Liver (tissue), 9 donors: ENCODE measurements around the gene FOXI2. TPM values are rescaled to one million over a fixed set of nuclear protein-coding genes. Genes with fewer than 3 reads are reported as not detected.

Source experiments
- DNase-seq: peaks from one replicate; pipeline ENCODE4 v3.0.0-alpha.2; 2017; ENCODE audit warnings: low spot score
- H3K27ac ChIP-seq, 2 donors: one replicate each; pipeline ENCODE4 v1.7.0; 2013; ENCODE audit warnings: inconsistent platforms in 2 of 2, low read length in 2 of 2, control low read depth in 1 of 2, low read depth in 1 of 2, mild to moderate bottlenecking in 1 of 2
- H3K27me3 ChIP-seq, 4 donors: one replicate each; pipeline versions ENCODE4 v1.6.1 to v1.7.0; 2013; ENCODE audit warnings: low read length in 3 of 4, inconsistent platforms in 1 of 4, mild to moderate bottlenecking in 1 of 4, moderate library complexity in 1 of 4; ENCODE audit not compliant: control insufficient read depth in 4 of 4, insufficient read depth in 4 of 4
- H3K36me3 ChIP-seq, 4 donors: one replicate each; pipeline versions ENCODE4 v1.6.1 to v1.7.0; 2013; ENCODE audit warnings: low read length in 3 of 4, mild to moderate bottlenecking in 3 of 4, low read depth in 1 of 4, moderate library complexity in 1 of 4; ENCODE audit not compliant: control insufficient read depth in 4 of 4, insufficient read depth in 3 of 4
- H3K4me1 ChIP-seq, 4 donors: one replicate each; pipeline versions ENCODE4 v1.6.1 to v1.7.0; 2013; ENCODE audit warnings: low read length in 3 of 4, mild to moderate bottlenecking in 3 of 4, moderate library complexity in 1 of 4; ENCODE audit not compliant: control insufficient read depth in 4 of 4, insufficient read depth in 4 of 4
- H3K4me3 ChIP-seq, 3 donors: one replicate each; pipeline versions ENCODE4 v1.6.1 to v1.7.0; 2013; ENCODE audit warnings: low read length in 3 of 3, control low read depth in 1 of 3, low read depth in 1 of 3, mild to moderate bottlenecking in 1 of 3
- H3K9ac ChIP-seq, 2 donors: one replicate each; pipeline ENCODE4 v1.7.0; 2013; ENCODE audit warnings: low read length in 2 of 2, mild to moderate bottlenecking in 2 of 2, moderate library complexity in 2 of 2, control low read depth in 1 of 2, low read depth in 1 of 2
- H3K9me3 ChIP-seq, 4 donors: one replicate each; pipeline versions ENCODE4 v1.6.1 to v1.7.0; 2013; ENCODE audit warnings: low read length in 3 of 4; ENCODE audit not compliant: control insufficient read depth in 4 of 4
- EGR1 ChIP-seq, 2 donors: IDR thresholded peaks; 2 replicates each; pipeline ENCODE4 v1.6.1; 2016 to 2018; ENCODE audit warnings: antibody characterized with exemption in 2 of 2, low read depth in 2 of 2
- FOXA1 ChIP-seq: IDR thresholded peaks from 2 replicates; pipeline ENCODE4 v1.6.1; 2016; ENCODE audit warnings: antibody characterized with exemption
- FOXA2 ChIP-seq: IDR thresholded peaks from 2 replicates; pipeline ENCODE4 v1.6.1; 2016; ENCODE audit warnings: antibody characterized with exemption
- GABPA ChIP-seq, 2 donors: IDR thresholded peaks in 1 of 2; conservative IDR thresholded peaks in 1 of 2; 2 replicates each; pipeline ENCODE4 v1.6.1; 2016; ENCODE audit warnings: antibody characterized with exemption in 2 of 2, mild to moderate bottlenecking in 1 of 2, moderate library complexity in 1 of 2
- HNF4A ChIP-seq, 2 donors: conservative IDR thresholded peaks; 2 replicates each; pipeline ENCODE4 v1.6.1; 2016; ENCODE audit warnings: antibody characterized with exemption in 2 of 2, mild to moderate bottlenecking in 2 of 2
- HNF4G ChIP-seq: IDR thresholded peaks from 2 replicates; pipeline ENCODE4 v1.6.1; 2016; ENCODE audit warnings: antibody characterized with exemption
- JUND ChIP-seq, 2 donors: IDR thresholded peaks; 2 replicates each; pipeline ENCODE4 v1.6.1; 2016; ENCODE audit warnings: antibody characterized with exemption in 2 of 2
- NR2F2 ChIP-seq: IDR thresholded peaks from 2 replicates; pipeline ENCODE4 v1.6.1; 2016; ENCODE audit warnings: antibody characterized with exemption
- RAD21 ChIP-seq, 2 donors: IDR thresholded peaks; 2 replicates each; pipeline ENCODE4 v1.6.1; 2016; ENCODE audit warnings: antibody characterized with exemption in 2 of 2, mild to moderate bottlenecking in 2 of 2
- RXRA ChIP-seq, 2 donors: IDR thresholded peaks; 2 replicates each; pipeline ENCODE4 v1.6.1; 2017 to 2018; ENCODE audit warnings: antibody characterized with exemption in 2 of 2, mild to moderate bottlenecking in 1 of 2
- SP1 ChIP-seq: IDR thresholded peaks from 2 replicates; pipeline ENCODE4 v1.6.1; 2018; ENCODE audit warnings: antibody characterized with exemption, mild to moderate bottlenecking
- TAF1 ChIP-seq: conservative IDR thresholded peaks from 2 replicates; pipeline ENCODE4 v1.6.1; 2016; ENCODE audit warnings: antibody characterized with exemption, mild to moderate bottlenecking
- YY1 ChIP-seq: IDR thresholded peaks from 2 replicates; pipeline ENCODE4 v1.6.1; 2016; ENCODE audit warnings: antibody characterized with exemption, mild to moderate bottlenecking
- WGBS: extraction: QIAGEN DNeasy Blood & Tissue Kit; methylation state at CpG from one replicate; pipeline ENCODE4 v1.1.7; 2013; 5-methylcytosine and 5-hydroxymethylcytosine counted together
- polyA plus RNA-seq, 2 donors: library from polyadenylated mRNA; stranded (reverse) in 1 of 2; unstranded in 1 of 2; fragments of 200-250 nt in 1 of 2; fragments of >200 nt in 1 of 2; fragmentation: Nextera tagmentation in 1 of 2; extraction: Ambion mirVana in 1 of 2; gene quantifications; one replicate each; pipeline versions ENCODE4 v1.2.1 to v1.2.3, GENCODE V29; 2013 to 2015
- total RNA-seq, 2 donors: library from RNA; depleted of rRNA; stranded (reverse); fragments of >200 nt; gene quantifications; one replicate each; pipeline ENCODE4 v1.2.3, GENCODE V29; 2014
- TF ChIP-seq, protein P1 (sequence below): IDR thresholded peaks from 2 replicates; pipeline ENCODE4 v1.6.1; 2016; ENCODE audit warnings: antibody characterized with exemption
- TF ChIP-seq, protein P2 (sequence below): IDR thresholded peaks from 2 replicates; pipeline ENCODE4 v1.6.1; 2016; ENCODE audit warnings: antibody characterized with exemption
- TF ChIP-seq, protein P3 (sequence below): fragments of 150-350 bp; IDR thresholded peaks from 2 replicates; pipeline ENCODE4 v1.5.1; 2017; ENCODE audit warnings: improper control_type of control experiment, low read depth, low read length; ENCODE audit not compliant: missing input control
- TF ChIP-seq, protein P4 (sequence below): IDR thresholded peaks from 2 replicates; pipeline ENCODE4 v1.6.1; 2016; ENCODE audit warnings: antibody characterized with exemption
- TF ChIP-seq, protein P5 (sequence below): IDR thresholded peaks from 2 replicates; pipeline ENCODE4 v1.6.1; 2016; ENCODE audit warnings: antibody characterized with exemption, mild to moderate bottlenecking
- donor health status: healthy.
- donor health status: healthy.
- donor health status: healthy.
- donor health status: healthy.
- donor health status: healthy.

FOXI2 gene
- total and polyA plus RNA-seq, 4 donors = under 0.01 to 0.01 TPM; not detected in 2

DNA sequence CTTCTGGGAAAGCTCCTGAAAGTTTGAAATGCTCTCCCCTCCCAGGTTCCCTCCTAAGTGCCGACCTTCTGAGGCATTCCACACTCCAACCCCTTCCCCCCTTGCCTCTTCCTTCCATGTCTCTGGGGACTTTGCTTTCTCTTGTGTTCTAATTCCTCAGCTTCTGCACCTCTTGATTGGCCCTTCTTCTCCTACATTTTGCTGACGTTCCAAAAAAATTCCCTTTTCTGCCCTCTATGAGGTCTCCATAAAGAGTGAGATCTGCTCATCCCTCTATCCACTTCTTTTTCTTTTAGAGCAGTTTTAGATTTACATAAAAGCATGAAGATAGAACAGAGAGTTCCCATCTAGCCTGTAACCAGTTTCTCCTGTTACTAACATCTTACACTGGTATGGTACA lies 22.3 kb downstream of the FOXI2 start:
- no peaks in the 10 kb centered on the region for H3K36me3 ChIP-seq
- TF ChIP-seq, protein P1, sequence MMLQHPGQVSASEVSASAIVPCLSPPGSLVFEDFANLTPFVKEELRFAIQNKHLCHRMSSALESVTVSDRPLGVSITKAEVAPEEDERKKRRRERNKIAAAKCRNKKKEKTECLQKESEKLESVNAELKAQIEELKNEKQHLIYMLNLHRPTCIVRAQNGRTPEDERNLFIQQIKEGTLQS = no peak
- TF ChIP-seq, protein P2, sequence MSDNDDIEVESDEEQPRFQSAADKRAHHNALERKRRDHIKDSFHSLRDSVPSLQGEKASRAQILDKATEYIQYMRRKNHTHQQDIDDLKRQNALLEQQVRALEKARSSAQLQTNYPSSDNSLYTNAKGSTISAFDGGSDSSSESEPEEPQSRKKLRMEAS = no peak
- TF ChIP-seq, protein P3, sequence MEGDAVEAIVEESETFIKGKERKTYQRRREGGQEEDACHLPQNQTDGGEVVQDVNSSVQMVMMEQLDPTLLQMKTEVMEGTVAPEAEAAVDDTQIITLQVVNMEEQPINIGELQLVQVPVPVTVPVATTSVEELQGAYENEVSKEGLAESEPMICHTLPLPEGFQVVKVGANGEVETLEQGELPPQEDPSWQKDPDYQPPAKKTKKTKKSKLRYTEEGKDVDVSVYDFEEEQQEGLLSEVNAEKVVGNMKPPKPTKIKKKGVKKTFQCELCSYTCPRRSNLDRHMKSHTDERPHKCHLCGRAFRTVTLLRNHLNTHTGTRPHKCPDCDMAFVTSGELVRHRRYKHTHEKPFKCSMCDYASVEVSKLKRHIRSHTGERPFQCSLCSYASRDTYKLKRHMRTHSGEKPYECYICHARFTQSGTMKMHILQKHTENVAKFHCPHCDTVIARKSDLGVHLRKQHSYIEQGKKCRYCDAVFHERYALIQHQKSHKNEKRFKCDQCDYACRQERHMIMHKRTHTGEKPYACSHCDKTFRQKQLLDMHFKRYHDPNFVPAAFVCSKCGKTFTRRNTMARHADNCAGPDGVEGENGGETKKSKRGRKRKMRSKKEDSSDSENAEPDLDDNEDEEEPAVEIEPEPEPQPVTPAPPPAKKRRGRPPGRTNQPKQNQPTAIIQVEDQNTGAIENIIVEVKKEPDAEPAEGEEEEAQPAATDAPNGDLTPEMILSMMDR = no peak
- no peak for TF ChIP-seq SP1
- TF ChIP-seq RAD21 (IDR thresholded peaks at IDR 0.05) = no peak
- TF ChIP-seq HNF4A (conservative IDR thresholded peaks at IDR 0.05) = no peak
- no peak for TF ChIP-seq RXRA (IDR thresholded peaks at IDR 0.05)
- no peak for TF ChIP-seq FOXA1
- no peak for TF ChIP-seq FOXA2
- TF ChIP-seq JUND (IDR thresholded peaks at IDR 0.05) = no peak
- TF ChIP-seq GABPA (IDR thresholded peaks at IDR 0.05 in 1 of 2, conservative IDR thresholded peaks at IDR 0.05 in 1 of 2) = no peak
- TF ChIP-seq NR2F2 = no peak
- TF ChIP-seq, protein P4, sequence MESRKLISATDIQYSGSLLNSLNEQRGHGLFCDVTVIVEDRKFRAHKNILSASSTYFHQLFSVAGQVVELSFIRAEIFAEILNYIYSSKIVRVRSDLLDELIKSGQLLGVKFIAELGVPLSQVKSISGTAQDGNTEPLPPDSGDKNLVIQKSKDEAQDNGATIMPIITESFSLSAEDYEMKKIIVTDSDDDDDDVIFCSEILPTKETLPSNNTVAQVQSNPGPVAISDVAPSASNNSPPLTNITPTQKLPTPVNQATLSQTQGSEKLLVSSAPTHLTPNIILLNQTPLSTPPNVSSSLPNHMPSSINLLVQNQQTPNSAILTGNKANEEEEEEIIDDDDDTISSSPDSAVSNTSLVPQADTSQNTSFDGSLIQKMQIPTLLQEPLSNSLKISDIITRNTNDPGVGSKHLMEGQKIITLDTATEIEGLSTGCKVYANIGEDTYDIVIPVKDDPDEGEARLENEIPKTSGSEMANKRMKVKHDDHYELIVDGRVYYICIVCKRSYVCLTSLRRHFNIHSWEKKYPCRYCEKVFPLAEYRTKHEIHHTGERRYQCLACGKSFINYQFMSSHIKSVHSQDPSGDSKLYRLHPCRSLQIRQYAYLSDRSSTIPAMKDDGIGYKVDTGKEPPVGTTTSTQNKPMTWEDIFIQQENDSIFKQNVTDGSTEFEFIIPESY = no peak
- TF ChIP-seq EGR1 (IDR thresholded peaks at IDR 0.05; ENCODE audit: low read depth in 2 of 2) = no peak
- no peak for TF ChIP-seq TAF1
- TF ChIP-seq, protein P5, sequence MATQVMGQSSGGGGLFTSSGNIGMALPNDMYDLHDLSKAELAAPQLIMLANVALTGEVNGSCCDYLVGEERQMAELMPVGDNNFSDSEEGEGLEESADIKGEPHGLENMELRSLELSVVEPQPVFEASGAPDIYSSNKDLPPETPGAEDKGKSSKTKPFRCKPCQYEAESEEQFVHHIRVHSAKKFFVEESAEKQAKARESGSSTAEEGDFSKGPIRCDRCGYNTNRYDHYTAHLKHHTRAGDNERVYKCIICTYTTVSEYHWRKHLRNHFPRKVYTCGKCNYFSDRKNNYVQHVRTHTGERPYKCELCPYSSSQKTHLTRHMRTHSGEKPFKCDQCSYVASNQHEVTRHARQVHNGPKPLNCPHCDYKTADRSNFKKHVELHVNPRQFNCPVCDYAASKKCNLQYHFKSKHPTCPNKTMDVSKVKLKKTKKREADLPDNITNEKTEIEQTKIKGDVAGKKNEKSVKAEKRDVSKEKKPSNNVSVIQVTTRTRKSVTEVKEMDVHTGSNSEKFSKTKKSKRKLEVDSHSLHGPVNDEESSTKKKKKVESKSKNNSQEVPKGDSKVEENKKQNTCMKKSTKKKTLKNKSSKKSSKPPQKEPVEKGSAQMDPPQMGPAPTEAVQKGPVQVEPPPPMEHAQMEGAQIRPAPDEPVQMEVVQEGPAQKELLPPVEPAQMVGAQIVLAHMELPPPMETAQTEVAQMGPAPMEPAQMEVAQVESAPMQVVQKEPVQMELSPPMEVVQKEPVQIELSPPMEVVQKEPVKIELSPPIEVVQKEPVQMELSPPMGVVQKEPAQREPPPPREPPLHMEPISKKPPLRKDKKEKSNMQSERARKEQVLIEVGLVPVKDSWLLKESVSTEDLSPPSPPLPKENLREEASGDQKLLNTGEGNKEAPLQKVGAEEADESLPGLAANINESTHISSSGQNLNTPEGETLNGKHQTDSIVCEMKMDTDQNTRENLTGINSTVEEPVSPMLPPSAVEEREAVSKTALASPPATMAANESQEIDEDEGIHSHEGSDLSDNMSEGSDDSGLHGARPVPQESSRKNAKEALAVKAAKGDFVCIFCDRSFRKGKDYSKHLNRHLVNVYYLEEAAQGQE = no peak
- TF ChIP-seq YY1 = no peak
- no peak for TF ChIP-seq HNF4G
- WGBS = 49% methylated on average over 2 of the region's 2 CpGs
- H3K27me3 ChIP-seq = peaks cover 0 to 11% (median 1%) of the 10 kb centered on the region in 4 donors
- no peak for DNase-seq
- no peaks in the 10 kb centered on the region for H3K9me3 ChIP-seq
- no peak overlapping the region for H3K9ac ChIP-seq
- H3K4me3 ChIP-seq = no peak overlapping the region
- H3K4me1 ChIP-seq = no peaks in the 10 kb centered on the region
- no peak overlapping the region for H3K27ac ChIP-seq
